K562 (cell line): ENCODE data around the gene LMBRD1. TPM values are rescaled to one million over a fixed set of nuclear protein-coding genes. Genes with fewer than 3 reads are reported as not detected.

Experiments used
- ATAC-seq: fragments of 200-7000 bp; cut with Tn5 transposase; 3 replicates; pipeline ENCODE4 v1.9.1; 2020; ENCODE audit warnings: moderate library complexity
- BruUV-seq: library from RNA; stranded (reverse); fragments of 400-500 nt; replicated peaks from 2 replicates; lab custom pipeline; 2021; lab: Mats Ljungman, UMichigan
- CTCF ChIA-PET: fragments of 300-600 bp; formaldehyde crosslinking; extraction: SDS; loops from one replicate; lab custom pipeline; 2021; ENCODE audit warnings: low intra/inter-chr PET ratio; lab: Yijun Ruan, JAX
- POLR2A ChIA-PET: fragments of 300-600, 350-650 bp; sonication (Branson Sonifier 250); formaldehyde crosslinking; extraction: SDS; loops from one replicate; lab custom pipeline; 2021; ENCODE audit warnings: antibody characterized with exemption, inconsistent platforms; lab: Yijun Ruan, JAX
- DNase-seq, 4 experiments: peaks; one replicate each; pipeline versions ENCODE4 v3.0.0 to v3.0.0-alpha.2; 2011 to 2018; ENCODE audit warnings: low spot score in 3 of 4, mixed read lengths in 3 of 4; ENCODE audit errors: extremely low read depth in 1 of 4
- FAIRE-seq: peaks from 2 replicates; lab custom pipeline; 2011; peaks lifted over from hg19 to GRCh38; lab: Jason Lieb, UNC
- H2AFZ ChIP-seq: 2 replicates; pipeline ENCODE4 v1.6.0; 2011; ENCODE audit warnings: low read depth, low read length, control low read depth, inconsistent platforms
- H3K27ac ChIP-seq: fragments of 200-600 bp; 3 replicates; pipeline ENCODE4 v1.8.0; 2011; ENCODE audit warnings: low read depth, mild to moderate bottlenecking, control low read depth, inconsistent platforms, low read length, moderate library complexity, mixed read lengths; ENCODE audit errors: extremely low read depth
- H3K27me3 ChIP-seq, 2 experiments: fragments of 300-600 bp in 1 of 2; 2 replicates in 1 of 2; 3 replicates in 1 of 2; pipeline versions ENCODE4 v1.6.0 to v1.8.0; 2011; ENCODE audit warnings: inconsistent platforms in 2 of 2, low read length in 2 of 2, mild to moderate bottlenecking in 1 of 2, mixed read lengths in 1 of 2, moderate library complexity in 1 of 2; ENCODE audit not compliant: control insufficient read depth in 2 of 2, insufficient read depth in 2 of 2
- H3K36me3 ChIP-seq: fragments of 300-600 bp; 3 replicates; pipeline ENCODE4 v1.8.0; 2011; ENCODE audit warnings: mild to moderate bottlenecking, low read length, inconsistent platforms; ENCODE audit not compliant: control insufficient read depth, insufficient read depth
- H3K4me1 ChIP-seq, 2 experiments: fragments of 200-600 bp in 1 of 2; replicated peaks in 1 of 2; 2 replicates in 1 of 2; 3 replicates in 1 of 2; pipeline versions ENCODE4 v1.5.1 to v1.8.0; 2011; ENCODE audit warnings: inconsistent platforms in 2 of 2, low read length in 2 of 2, mild to moderate bottlenecking in 1 of 2, mixed read lengths in 1 of 2, moderate library complexity in 1 of 2; ENCODE audit not compliant: control insufficient read depth in 2 of 2, insufficient read depth in 2 of 2
- H3K4me2 ChIP-seq: 2 replicates; pipeline ENCODE4 v1.6.1; 2011; ENCODE audit warnings: low read length, control low read depth, inconsistent platforms, mixed read lengths; ENCODE audit not compliant: insufficient read depth
- H3K4me3 ChIP-seq: fragments of 200-600 bp; sonication (generic), shearing (Covaris generic); 2 replicates; pipeline ENCODE4 v1.5.1; 2016; ENCODE audit warnings: control low read depth, inconsistent platforms
- H3K79me2 ChIP-seq: fragments of 200-600 bp; 3 replicates; pipeline ENCODE4 v1.8.0; 2011; ENCODE audit warnings: low read length, inconsistent platforms; ENCODE audit not compliant: control insufficient read depth, insufficient read depth
- H3K9ac ChIP-seq, 2 experiments: 2 replicates each; pipeline versions ENCODE4 v1.6.0 to v1.6.1; 2011; ENCODE audit warnings: low read depth in 2 of 2, low read length in 2 of 2, control low read depth in 1 of 2, inconsistent platforms in 1 of 2, mild to moderate bottlenecking in 1 of 2, mixed read lengths in 1 of 2; ENCODE audit not compliant: insufficient read depth in 1 of 2
- H3K9me1 ChIP-seq: one replicate; pipeline ENCODE4 v1.6.0; 2011; ENCODE audit warnings: inconsistent platforms, mild to moderate bottlenecking, low read length, moderate library complexity; ENCODE audit not compliant: control insufficient read depth, insufficient read depth
- H3K9me3 ChIP-seq: replicated peaks from 2 replicates; pipeline ENCODE4 v1.5.1; 2011; ENCODE audit warnings: low read depth, low read length, inconsistent platforms; ENCODE audit not compliant: control insufficient read depth, insufficient read depth
- H4K20me1 ChIP-seq: replicated peaks from 2 replicates; pipeline ENCODE4 v1.6.1; 2011; ENCODE audit warnings: low read length, inconsistent platforms, mixed read lengths; ENCODE audit not compliant: control insufficient read depth, insufficient read depth
- ASH1L ChIP-seq: fragments of 450-650 bp; IDR thresholded peaks from 2 replicates; pipeline ENCODE4 v1.6.1; 2018; ENCODE audit warnings: borderline replicate concordance, mild to moderate bottlenecking, low read depth; ENCODE audit not compliant: partially characterized antibody
- DDX20 ChIP-seq: fragments of 450-650 bp; IDR thresholded peaks from 2 replicates; pipeline ENCODE4 v1.6.1; 2016; ENCODE audit warnings: missing genetic modification characterization, low read depth, mild to moderate bottlenecking, missing compliant biosample characterization, moderate library complexity
- NFXL1 ChIP-seq: fragments of 450-650 bp; formaldehyde crosslinking; IDR thresholded peaks from 2 replicates; pipeline ENCODE4 v1.4.0; 2021; ENCODE audit warnings: mild to moderate bottlenecking
- TAF7 ChIP-seq: fragments of 450-650 bp; IDR thresholded peaks from 2 replicates; pipeline ENCODE4 v1.6.1; 2016; ENCODE audit warnings: missing genetic modification characterization, missing compliant biosample characterization
- ZNF24 ChIP-seq: fragments of 450-650 bp; IDR thresholded peaks from 2 replicates; pipeline ENCODE4 v1.6.1; 2016
- WGBS: fragments of 100-300 bp; shearing (Covaris generic); methylation state at CpG from one replicate; pipeline ENCODE4 v1.1.6; 2016; ENCODE audit warnings: low coverage, mixed read lengths; ENCODE audit not compliant: insufficient coverage; ENCODE audit errors: missing lambda C conversion rate; 5-methylcytosine and 5-hydroxymethylcytosine counted together
- in situ Hi-C: fragments of 300-500 bp; cut with MboI; formaldehyde crosslinking; loops from 4 replicates; pipeline ENCODE4 v1.15.0; 2018; ENCODE audit warnings: inconsistent platforms, mixed read lengths
- intact Hi-C: fragments of 100-400 bp; cut with micrococcal nuclease; formaldehyde crosslinking; loops from 2 replicates; pipeline ENCODE4 v1.14.2; 2022
- polyA plus RNA-seq, 8 experiments: library from polyadenylated mRNA; depleted of rRNA in 4 of 8; stranded (reverse) in 5 of 8; unstranded in 3 of 8; fragments of >200 nt; fragmentation: Nextera tagmentation in 2 of 8; fragmentation: Illumina TruSeq in 1 of 8; extraction: Ambion mirVana in 2 of 8; extraction: Trizol in 1 of 8; gene quantifications; 2 replicates each; pipeline versions ENCODE4 v1.2.1 to v1.2.3, GENCODE V29; 2011 to 2014; ENCODE audit warnings: inconsistent platforms in 1 of 8, missing spikeins in 1 of 8
- total RNA-seq, 7 experiments: library from RNA; depleted of rRNA in 6 of 7; stranded (reverse); fragments of >200 nt in 6 of 7; fragmentation: Illumina TruSeq in 2 of 7; extraction: Trizol in 2 of 7; gene quantifications; 2 replicates each; pipeline versions ENCODE4 v1.2.1 to v1.2.3, GENCODE V29; 2011 to 2021; ENCODE audit warnings: low replicate concordance in 1 of 7

The LMBRD1 gene
- total and polyA plus RNA-seq, 9 of the 15 experiments (the other 6 are each of a cell fraction or from before 2014, with no cell fraction given): 14.0 to 85.2 (median 26.5) TPM

DNA sequence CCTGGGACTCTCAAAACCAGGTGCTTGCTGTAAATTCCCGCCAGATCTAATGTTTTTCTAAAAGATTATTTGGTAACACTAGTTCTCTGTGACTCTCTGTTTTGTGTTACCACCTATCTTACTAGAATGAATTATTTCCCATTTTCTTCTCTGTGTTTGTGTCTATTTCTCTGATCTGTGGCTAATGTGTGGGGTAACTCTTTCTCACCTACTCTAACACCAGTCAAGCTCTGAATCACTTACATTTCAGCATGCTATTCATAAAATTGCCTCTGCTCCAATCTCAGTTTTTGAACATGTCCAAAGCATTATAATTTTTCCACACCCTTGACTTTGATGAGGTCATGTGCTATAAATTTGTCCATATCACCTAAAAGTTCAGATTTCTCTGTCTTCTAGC lies 46.4 kb upstream of the LMBRD1 start (continued):
- TF ChIP-seq TAF7 (tag) (no peak), DDX20 (tag) (no peak), NFXL1 (no peak), ZNF24 (no peak)

DNA sequence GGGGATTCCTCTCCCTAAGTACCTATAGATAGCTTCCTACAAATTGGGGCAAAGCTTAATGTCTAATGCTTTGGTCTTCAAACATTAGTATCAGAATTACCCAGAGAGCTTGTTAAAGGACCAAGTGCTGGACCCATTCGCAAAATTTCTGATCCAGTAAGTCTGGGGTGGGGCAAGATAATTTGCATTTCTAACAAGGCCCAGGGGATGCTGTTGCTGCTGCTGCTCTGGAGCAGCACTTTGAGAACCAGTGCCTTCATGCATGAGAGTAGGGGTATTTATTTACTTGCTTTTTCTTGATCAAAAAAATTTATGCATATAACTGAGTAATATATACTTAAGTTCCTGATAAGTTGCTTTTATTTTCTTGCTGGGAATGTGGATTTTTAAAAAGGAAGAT lies 45.1 kb upstream of the LMBRD1 start:
- H3K9me1 ChIP-seq: no peaks in the 10 kb centered on the region
- no peaks in the 10 kb centered on the region for H3K79me2 ChIP-seq
- ChIA-PET POLR2A (interaction anchor here (0.6 to 1.5 kb wide), 2 partner anchors 16 to 375 kb away, joined by 3 to 6 read pairs; no protein-coding TSS in a partner anchor), CTCF (no interaction called here)
- H3K27ac ChIP-seq: no peak overlapping the region
- ATAC-seq (no peak), FAIRE-seq (no peak), DNase-seq (no peak)
- BruUV-seq: no TSS peak
- H2AFZ ChIP-seq: no peak overlapping the region
- H3K4me2 ChIP-seq: no peak overlapping the region
- H3K4me3 ChIP-seq: no peak overlapping the region
- no peaks in the 10 kb centered on the region for H3K9me3 ChIP-seq
- in situ Hi-C loops (no loop called here), intact Hi-C loops (no loop called here)
- TF ChIP-seq ASH1L: no peak
- H3K27me3 ChIP-seq: no peaks in the 10 kb centered on the region
- WGBS: 0% methylated on average over 1 of the region's 1 CpG
- no peak overlapping the region for H3K9ac ChIP-seq
- no peaks in the 10 kb centered on the region for H4K20me1 ChIP-seq
- no peaks in the 10 kb centered on the region for H3K36me3 ChIP-seq
- H3K4me1 ChIP-seq: no peaks in the 10 kb centered on the region
